Measurements from ENCODE around the gene NLRC5. TPM values are rescaled to one million over a fixed set of nuclear protein-coding genes. Genes with fewer than 3 reads are reported as not detected.
"Not testable (repeated sequence)": the region's sequence is repeated elsewhere in the genome, so short reads cannot be mapped to it uniquely, and the experiment has no call there.

The NLRC5 gene
- total RNA-seq, 2 experiments from 2014 or later: 135 to 153 TPM

DNA sequence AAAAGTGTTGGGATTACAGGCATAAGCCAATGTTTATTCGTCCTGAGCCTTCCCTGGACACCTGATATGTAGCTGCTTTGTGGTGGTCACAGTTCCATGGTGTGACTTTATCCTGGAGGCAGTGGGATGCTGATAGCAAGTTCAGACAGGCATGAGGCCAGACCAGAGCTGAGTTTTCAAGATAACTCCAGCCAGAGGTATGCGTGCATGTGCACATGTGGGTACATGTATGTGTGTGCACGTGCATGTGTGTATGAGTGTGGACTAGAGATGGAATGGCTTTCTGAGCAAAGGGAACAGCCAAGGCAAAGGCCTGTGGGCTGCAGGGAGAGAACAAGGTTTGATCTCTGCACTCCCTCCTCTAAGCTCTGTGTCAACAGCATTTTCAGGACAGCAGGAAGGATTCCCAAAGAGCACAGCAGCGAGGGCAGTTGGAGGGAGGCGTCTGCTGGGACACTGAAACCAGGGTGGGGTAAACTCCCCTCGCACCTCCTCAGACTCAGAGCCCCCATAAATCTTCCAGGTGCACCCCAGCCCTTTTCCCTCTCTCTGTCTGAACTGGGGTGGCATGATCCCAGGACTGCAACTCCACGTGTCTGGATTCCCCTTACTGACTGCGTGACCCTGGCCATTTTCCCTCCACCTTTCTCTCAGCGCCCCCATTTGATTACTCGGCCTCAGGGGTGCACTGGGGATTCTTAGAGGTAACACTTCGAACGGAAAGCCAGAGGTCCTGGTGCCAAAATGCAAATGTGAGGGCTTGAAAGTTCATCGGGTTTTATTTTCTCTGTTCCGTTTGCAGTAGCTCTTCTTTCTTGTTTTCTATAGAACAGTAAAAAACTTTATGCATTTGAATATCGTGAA is 15.3 kb downstream of the NLRC5 start:
- H3K4me3 Mint-ChIP-seq: peak overlapping the region; percentile 68
- peaks cover 60% of the 10 kb centered on the region for H3K36me3 Mint-ChIP-seq (ENCODE audit: low read depth)
- H3K27ac Mint-ChIP-seq: peak overlapping the region; percentile 99
- ATAC-seq: no peak
- intact Hi-C loops (cut with micrococcal nuclease): no loop called here
- ChIA-PET POLR2A (interaction anchor here (0.7 to 20.8 kb wide), 10 partner anchors 9 to 68 kb away, joined by 3 to 367 read pairs (median 4); partner anchors contain the start of gene NLRC5), CTCF (interaction anchor here (0.8 to 2.5 kb wide), 7 partner anchors 9 to 41 kb away, joined by 3 to 9 read pairs (median 5); partner anchors contain the start of gene NLRC5)
- TF ChIP-seq, protein P1, sequence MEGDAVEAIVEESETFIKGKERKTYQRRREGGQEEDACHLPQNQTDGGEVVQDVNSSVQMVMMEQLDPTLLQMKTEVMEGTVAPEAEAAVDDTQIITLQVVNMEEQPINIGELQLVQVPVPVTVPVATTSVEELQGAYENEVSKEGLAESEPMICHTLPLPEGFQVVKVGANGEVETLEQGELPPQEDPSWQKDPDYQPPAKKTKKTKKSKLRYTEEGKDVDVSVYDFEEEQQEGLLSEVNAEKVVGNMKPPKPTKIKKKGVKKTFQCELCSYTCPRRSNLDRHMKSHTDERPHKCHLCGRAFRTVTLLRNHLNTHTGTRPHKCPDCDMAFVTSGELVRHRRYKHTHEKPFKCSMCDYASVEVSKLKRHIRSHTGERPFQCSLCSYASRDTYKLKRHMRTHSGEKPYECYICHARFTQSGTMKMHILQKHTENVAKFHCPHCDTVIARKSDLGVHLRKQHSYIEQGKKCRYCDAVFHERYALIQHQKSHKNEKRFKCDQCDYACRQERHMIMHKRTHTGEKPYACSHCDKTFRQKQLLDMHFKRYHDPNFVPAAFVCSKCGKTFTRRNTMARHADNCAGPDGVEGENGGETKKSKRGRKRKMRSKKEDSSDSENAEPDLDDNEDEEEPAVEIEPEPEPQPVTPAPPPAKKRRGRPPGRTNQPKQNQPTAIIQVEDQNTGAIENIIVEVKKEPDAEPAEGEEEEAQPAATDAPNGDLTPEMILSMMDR (IDR thresholded peaks at IDR 0.05): no peak
- peaks cover 86% of the 10 kb centered on the region for H3K4me1 Mint-ChIP-seq (ENCODE audit: low read depth)
- no peaks in the 10 kb centered on the region for H3K27me3 Mint-ChIP-seq
- H3K9me3 Mint-ChIP-seq: peaks cover 4% of the 10 kb centered on the region
- DNase-seq: no peak

DNA sequence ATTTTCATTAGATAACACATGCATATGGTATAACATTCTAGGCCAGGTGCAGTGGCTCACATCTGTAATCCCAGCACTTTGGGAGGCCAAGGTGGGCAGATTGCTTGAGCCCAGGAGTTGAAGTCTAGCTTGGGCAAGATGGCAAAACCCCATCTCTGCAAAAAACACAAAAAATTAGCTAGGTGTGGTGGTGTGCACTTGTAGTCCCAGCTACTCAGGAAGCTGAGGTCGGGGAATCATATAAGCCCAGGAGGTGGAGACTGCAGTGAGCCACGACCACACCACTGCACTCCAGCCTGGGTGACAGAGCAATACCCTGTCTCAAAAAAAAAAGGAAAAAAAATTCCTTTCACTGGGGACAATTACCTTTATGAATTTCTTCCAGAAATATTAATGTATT is 16.2 kb downstream of the NLRC5 start:
- H3K27me3 Mint-ChIP-seq; H3K9me3 Mint-ChIP-seq; DNase-seq; intact Hi-C loops (cut with micrococcal nuclease); ATAC-seq: not testable (repeated sequence)
- peaks cover 62% of the 10 kb centered on the region for H3K36me3 Mint-ChIP-seq (ENCODE audit: low read depth)
- H3K27ac Mint-ChIP-seq: peak overlapping the region; percentile 83
- ChIA-PET POLR2A (interaction anchor here (0.7 to 20.8 kb wide), 6 partner anchors 8 to 35 kb away, joined by 3 to 367 read pairs (median 10); partner anchors contain the start of gene NLRC5), CTCF (interaction anchor here (1.1 to 2.5 kb wide), 4 partner anchors 18 to 42 kb away, joined by 5 to 9 read pairs (median 6); no protein-coding TSS in a partner anchor)
- peaks cover 83% of the 10 kb centered on the region for H3K4me1 Mint-ChIP-seq (ENCODE audit: low read depth)
- H3K4me3 Mint-ChIP-seq: peak overlapping the region; percentile 32

- DNase-seq (no peak), ATAC-seq (no peak)
- H3K4me3 Mint-ChIP-seq: peak overlapping the region; percentile 14
- ChIA-PET POLR2A (interaction anchor here (0.7 to 20.8 kb wide), 10 partner anchors 14 to 244 kb away, joined by 3 to 367 read pairs (median 4); partner anchors contain the start of gene NLRC5), CTCF (interaction anchor here (0.7 to 1.9 kb wide), 6 partner anchors 13 to 43 kb away, joined by 3 to 8 read pairs (median 3); partner anchors contain the start of gene NLRC5)
- intact Hi-C loops (cut with micrococcal nuclease): no loop called here
- peaks cover under 1% of the 10 kb centered on the region for H3K9me3 Mint-ChIP-seq
- H3K4me1 Mint-ChIP-seq (ENCODE audit: low read depth): peaks cover 83% of the 10 kb centered on the region
- H3K27me3 Mint-ChIP-seq: no peaks in the 10 kb centered on the region
- TF ChIP-seq, protein P1 (IDR thresholded peaks at IDR 0.05): no peak
- H3K27ac Mint-ChIP-seq: peak overlapping the region; percentile 86
- peaks cover 59% of the 10 kb centered on the region for H3K36me3 Mint-ChIP-seq (ENCODE audit: low read depth)
Measured at GRCh38 chr16:57007050-57007449, 17.7 kb downstream of the NLRC5 start.

- intact Hi-C loops (cut with micrococcal nuclease): no loop called here
- TF ChIP-seq, protein P1 (IDR thresholded peaks at IDR 0.05): no peak
- Mint-ChIP-seq H3K36me3 (ENCODE audit: low read depth) (peaks cover 60% of the 10 kb centered on the region), H3K27me3 (no peaks in the 10 kb centered on the region), H3K27ac (peak overlapping the region; percentile 86), H3K4me3 (no peak overlapping the region), H3K9me3 (no peaks in the 10 kb centered on the region), H3K4me1 (ENCODE audit: low read depth) (peaks cover 84% of the 10 kb centered on the region)
- CTCF ChIA-PET: interaction anchor here (0.7 to 1.9 kb wide), 7 partner anchors 8 to 43 kb away, joined by 3 to 8 read pairs (median 3); partner anchors contain the start of gene NLRC5
- DNase-seq: no peak
- POLR2A ChIA-PET: interaction anchor here (0.9 to 20.8 kb wide), 8 partner anchors 15 to 44 kb away, joined by 3 to 367 read pairs (median 4); partner anchors contain the start of gene NLRC5
- ATAC-seq: peak; percentile 15
Measured at GRCh38 chr16:57007530-57007929, 18.2 kb downstream of the NLRC5 start.

- peaks cover 57% of the 10 kb centered on the region for H3K36me3 Mint-ChIP-seq (ENCODE audit: low read depth)
- peaks cover 84% of the 10 kb centered on the region for H3K4me1 Mint-ChIP-seq (ENCODE audit: low read depth)
- H3K4me3 Mint-ChIP-seq: no peak overlapping the region
- H3K27ac Mint-ChIP-seq: peak overlapping the region; percentile 89
- no peak for DNase-seq
- no peak for ATAC-seq
- POLR2A ChIA-PET: interaction anchor here (1.4 to 20.8 kb wide), 3 partner anchors 18 to 32 kb away, joined by 5 to 367 read pairs (median 63); partner anchors contain the start of gene NLRC5
- H3K9me3 Mint-ChIP-seq: no peaks in the 10 kb centered on the region
- intact Hi-C loops (cut with micrococcal nuclease): no loop called here
- CTCF ChIA-PET: interaction anchor here (1.3 to 2.7 kb wide), 5 partner anchors 9 to 45 kb away, joined by 3 to 13 read pairs (median 5); partner anchors contain the start of gene NLRC5
- H3K27me3 Mint-ChIP-seq: no peaks in the 10 kb centered on the region
- TF ChIP-seq, protein P1 (IDR thresholded peaks at IDR 0.05): no peak
Measured at GRCh38 chr16:57008440-57008839, 19.1 kb downstream of the NLRC5 start.
